Hematopoietic multipotent progenitor cell treated with erythropoietin and hydrocortisone succinate and interleukin-3 and kit ligand, for 17 days (in vitro differentiated cells): ENCODE data around the gene RNASE1.
A peak's percentile ranks its signal among the peaks of the same experiment; 100 is the strongest.
"Not testable (repeated sequence)": the region's sequence is repeated elsewhere in the genome, so short reads cannot be mapped to it uniquely, and the experiment has no call there.

Source experiments
- DNase-seq: peaks from one replicate; pipeline ENCODE4 v3.0.0-alpha.2; 2015; ENCODE audit warnings: low spot score

Gene RNASE1

GRCh38 chr14:20772650-20773049 lies 30.0 kb downstream of the RNASE1 start:
- DNase-seq: no peak

DNA sequence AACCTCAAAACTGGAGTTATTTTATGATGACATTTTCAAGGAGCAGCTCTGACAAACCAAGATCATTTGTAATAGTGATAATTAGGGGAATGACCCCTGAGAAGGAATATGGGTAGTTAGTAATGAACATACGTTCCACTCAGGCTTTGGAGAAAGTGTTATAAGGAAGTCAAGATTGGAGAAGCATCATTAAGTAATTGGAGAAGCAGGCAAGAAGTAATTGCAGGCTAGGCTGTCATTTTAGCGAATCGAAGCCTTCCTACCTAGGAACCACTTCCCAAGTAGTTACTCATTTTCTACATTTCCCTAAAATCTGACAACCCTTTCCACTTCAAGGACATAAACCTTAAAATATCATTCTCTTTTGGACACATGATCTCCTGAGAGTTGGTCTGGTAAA lies 33.2 kb downstream of the RNASE1 start:
- no peak for DNase-seq

DNA sequence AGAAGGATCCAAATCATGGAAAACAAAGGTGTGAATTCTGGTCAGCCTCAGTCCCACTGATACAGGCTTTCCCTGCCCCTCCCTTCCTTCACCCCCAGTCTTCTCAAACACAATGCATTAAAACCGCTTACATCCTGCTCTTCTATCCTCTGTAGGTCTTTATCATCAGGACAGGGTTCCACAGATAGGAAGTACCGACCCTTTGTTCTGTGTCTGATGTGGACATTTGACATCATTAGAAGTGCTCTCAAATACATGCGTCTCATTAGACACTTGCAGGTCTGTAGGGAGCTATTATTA lies 34.1 kb downstream of the RNASE1 start:
- DNase-seq: no peak

- no peak for DNase-seq
Observed at GRCh38 chr14:20760950-20761349, 41.7 kb downstream of the RNASE1 start.

- not testable (repeated sequence) for DNase-seq
Observed at GRCh38 chr14:20759465-20759864, 43.2 kb downstream of the RNASE1 start.

DNA sequence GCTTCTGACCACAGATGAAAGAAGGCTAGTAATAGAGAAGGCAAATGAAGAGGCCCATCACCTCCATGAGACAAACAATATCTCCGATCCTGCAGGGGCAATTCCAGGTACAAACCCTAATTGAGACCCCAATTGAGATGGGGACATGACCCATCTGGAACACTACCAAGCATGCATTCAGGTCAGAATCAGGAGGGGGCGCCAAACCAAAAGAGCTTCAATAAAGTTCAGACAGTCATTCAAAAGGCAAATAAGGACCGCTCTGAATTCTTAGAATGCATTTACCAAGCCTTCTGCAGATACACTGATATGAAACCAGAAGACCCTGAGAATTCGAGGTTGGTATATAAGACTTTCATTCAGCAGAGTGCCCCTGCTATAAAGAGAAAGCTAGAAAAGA lies 44.7 kb downstream of the RNASE1 start:
- DNase-seq: peak; percentile 68

DNA sequence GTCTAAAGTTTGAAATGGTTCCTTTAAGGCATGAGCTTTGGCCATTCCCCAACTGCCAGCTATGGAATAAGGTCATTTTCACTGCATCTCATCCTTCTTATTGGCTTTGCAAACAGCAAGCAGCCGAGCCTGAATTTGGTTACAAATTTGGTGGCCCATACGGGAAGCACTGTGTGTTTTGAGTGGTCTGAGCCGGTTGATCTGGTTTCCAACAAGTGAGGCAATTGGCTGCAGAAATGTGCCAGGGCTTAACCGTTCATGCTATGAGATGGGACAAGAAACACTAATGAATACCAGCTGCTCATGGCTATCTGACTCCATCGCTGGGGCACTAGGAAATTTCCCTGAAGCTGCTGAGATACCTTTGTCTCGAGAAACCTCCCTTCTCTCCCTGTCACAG lies 47.6 kb downstream of the RNASE1 start:
- no peak for DNase-seq

DNA sequence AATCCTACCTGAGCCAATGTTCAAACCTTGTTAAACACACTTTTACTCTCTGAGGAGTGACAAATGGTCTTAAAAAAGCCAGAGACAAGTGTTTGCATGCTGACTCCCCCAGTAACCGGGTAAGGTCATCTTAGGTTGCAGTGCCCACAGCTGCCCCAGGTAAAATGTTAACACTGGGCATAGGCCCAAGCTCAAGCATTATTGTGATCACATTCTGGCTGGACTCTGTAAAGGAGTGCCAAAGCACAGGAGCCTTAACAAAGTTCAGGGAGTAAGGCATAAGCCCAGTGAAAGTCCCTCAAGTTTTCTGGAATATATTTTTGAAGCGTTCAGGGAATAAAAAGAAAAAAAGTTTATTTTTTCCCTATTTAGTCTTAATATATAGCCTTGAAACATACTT lies 48.3 kb downstream of the RNASE1 start:
- no peak for DNase-seq

GRCh38 chr14:20751963-20752562 lies 50.6 kb downstream of the RNASE1 start:
- DNase-seq: no peak
